Type B pancreatic cell (in vitro differentiated cells): ENCODE data around the gene ZCCHC2. TPM values are rescaled to one million over a fixed set of nuclear protein-coding genes. Genes with fewer than 3 reads are reported as not detected.

Source experiments
- DNase-seq: peaks from one replicate; pipeline ENCODE4 v3.0.0; 2021; ENCODE audit warnings: mixed read lengths; ENCODE audit not compliant: unreplicated experiment; ENCODE audit errors: extremely low spot score
- H3K27ac Mint-ChIP-seq: 2 replicates; pipeline ENCODE4 v1.8.0; 2021; ENCODE audit warnings: mild to moderate bottlenecking, mixed read lengths
- H3K27me3 Mint-ChIP-seq: 2 replicates; pipeline ENCODE4 v1.8.0; 2021; ENCODE audit warnings: mixed read lengths
- H3K36me3 Mint-ChIP-seq: 2 replicates; pipeline ENCODE4 v1.8.0; 2021; ENCODE audit warnings: mixed read lengths
- H3K4me1 Mint-ChIP-seq: one replicate; pipeline ENCODE4 v1.8.0; 2021; ENCODE audit warnings: mixed read lengths; ENCODE audit not compliant: unreplicated experiment
- H3K4me3 Mint-ChIP-seq: 2 replicates; pipeline ENCODE4 v1.8.0; 2021; ENCODE audit warnings: mild to moderate bottlenecking, mixed read lengths
- H3K9me3 Mint-ChIP-seq: 2 replicates; pipeline ENCODE4 v1.8.0; 2021; ENCODE audit warnings: mixed read lengths
- CTCF ChIP-seq: fragments of 200-600 bp; sonication (generic); conservative IDR thresholded peaks from 2 replicates; pipeline ENCODE4 v1.5.0; 2021; ENCODE audit warnings: antibody characterized with exemption, mild to moderate bottlenecking
- total RNA-seq: library from RNA; stranded (reverse); gene quantifications from 2 replicates; pipeline ENCODE4 v1.2.1, GENCODE V29; 2021; ENCODE audit warnings: low replicate concordance

Gene ZCCHC2
- total RNA-seq, 1 donor from 2014 or later, result 18.0 TPM

- no peaks in the 10 kb centered on the region for H3K27me3 Mint-ChIP-seq
- TF ChIP-seq CTCF, result no peak
- H3K9me3 Mint-ChIP-seq, result no peaks in the 10 kb centered on the region
- H3K27ac Mint-ChIP-seq, result no peak overlapping the region
- DNase-seq, result no peak
- H3K4me3 Mint-ChIP-seq, result no peak overlapping the region
- no peaks in the 10 kb centered on the region for H3K4me1 Mint-ChIP-seq
- peaks cover 4% of the 10 kb centered on the region for H3K36me3 Mint-ChIP-seq
Measured at GRCh38 chr18:62500966-62501591, 21.7 kb upstream of the ZCCHC2 start.

GRCh38 chr18:62505669-62506494 lies 16.9 kb upstream of the ZCCHC2 start:
- TF ChIP-seq CTCF, result no peak
- Mint-ChIP-seq H3K36me3 (peaks cover 4% of the 10 kb centered on the region), H3K4me1 (no peaks in the 10 kb centered on the region), H3K27me3 (no peaks in the 10 kb centered on the region), H3K4me3 (no peak overlapping the region), H3K27ac (no peak overlapping the region), H3K9me3 (no peaks in the 10 kb centered on the region)
- DNase-seq, result no peak

GRCh38 chr18:62506495-62507143 lies 16.2 kb upstream of the ZCCHC2 start:
- Mint-ChIP-seq H3K27me3 (no peaks in the 10 kb centered on the region), H3K9me3 (no peaks in the 10 kb centered on the region), H3K36me3 (peaks cover 4% of the 10 kb centered on the region), H3K4me1 (no peaks in the 10 kb centered on the region), H3K27ac (no peak overlapping the region), H3K4me3 (no peak overlapping the region)
- no peak for TF ChIP-seq CTCF
- no peak for DNase-seq

- H3K27ac Mint-ChIP-seq, result no peak overlapping the region
- no peak overlapping the region for H3K4me3 Mint-ChIP-seq
- H3K9me3 Mint-ChIP-seq, result peaks cover 6% of the 10 kb centered on the region
- no peaks in the 10 kb centered on the region for H3K36me3 Mint-ChIP-seq
- no peaks in the 10 kb centered on the region for H3K4me1 Mint-ChIP-seq
- DNase-seq, result no peak
- TF ChIP-seq CTCF, result no peak
- no peaks in the 10 kb centered on the region for H3K27me3 Mint-ChIP-seq
Measured at GRCh38 chr18:62509779-62510178, 13.0 kb upstream of the ZCCHC2 start.

GRCh38 chr18:62510789-62511188 lies 12.0 kb upstream of the ZCCHC2 start:
- TF ChIP-seq CTCF, result no peak
- H3K27me3 Mint-ChIP-seq, result no peaks in the 10 kb centered on the region
- no peak overlapping the region for H3K27ac Mint-ChIP-seq
- H3K36me3 Mint-ChIP-seq, result no peaks in the 10 kb centered on the region
- H3K4me3 Mint-ChIP-seq, result no peak overlapping the region
- H3K9me3 Mint-ChIP-seq, result peaks cover 6% of the 10 kb centered on the region
- DNase-seq, result no peak
- no peaks in the 10 kb centered on the region for H3K4me1 Mint-ChIP-seq
